LNCAP (cell line): ENCODE data around the gene CCDC181.

Experiments
- TF ChIP-seq, protein P1 (sequence below): fragments of 450-650 bp; IDR thresholded peaks from 2 replicates; pipeline ENCODE4 v1.5.1; 2017; ENCODE audit warnings: mild to moderate bottlenecking

CCDC181 gene

DNA sequence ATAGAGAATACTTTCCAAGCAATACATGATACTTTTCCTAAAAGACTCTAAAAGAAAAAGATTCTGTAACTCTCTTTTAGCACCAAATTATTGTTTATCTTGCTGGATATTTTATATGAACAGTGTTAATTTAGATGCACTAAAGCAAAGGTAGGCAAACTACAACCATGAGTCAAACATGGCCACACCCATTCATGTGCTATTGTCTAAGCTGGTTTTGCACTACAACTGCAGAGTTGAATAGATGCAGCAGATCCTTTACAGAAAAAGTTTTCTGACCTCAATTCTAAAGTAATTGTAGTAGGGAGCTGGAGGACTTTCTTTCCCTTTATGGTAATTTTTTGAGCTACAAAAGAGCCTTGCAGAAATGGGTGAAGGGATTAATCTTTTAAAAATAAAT is 39.9 kb downstream of the CCDC181 start:
- TF ChIP-seq, protein P1, sequence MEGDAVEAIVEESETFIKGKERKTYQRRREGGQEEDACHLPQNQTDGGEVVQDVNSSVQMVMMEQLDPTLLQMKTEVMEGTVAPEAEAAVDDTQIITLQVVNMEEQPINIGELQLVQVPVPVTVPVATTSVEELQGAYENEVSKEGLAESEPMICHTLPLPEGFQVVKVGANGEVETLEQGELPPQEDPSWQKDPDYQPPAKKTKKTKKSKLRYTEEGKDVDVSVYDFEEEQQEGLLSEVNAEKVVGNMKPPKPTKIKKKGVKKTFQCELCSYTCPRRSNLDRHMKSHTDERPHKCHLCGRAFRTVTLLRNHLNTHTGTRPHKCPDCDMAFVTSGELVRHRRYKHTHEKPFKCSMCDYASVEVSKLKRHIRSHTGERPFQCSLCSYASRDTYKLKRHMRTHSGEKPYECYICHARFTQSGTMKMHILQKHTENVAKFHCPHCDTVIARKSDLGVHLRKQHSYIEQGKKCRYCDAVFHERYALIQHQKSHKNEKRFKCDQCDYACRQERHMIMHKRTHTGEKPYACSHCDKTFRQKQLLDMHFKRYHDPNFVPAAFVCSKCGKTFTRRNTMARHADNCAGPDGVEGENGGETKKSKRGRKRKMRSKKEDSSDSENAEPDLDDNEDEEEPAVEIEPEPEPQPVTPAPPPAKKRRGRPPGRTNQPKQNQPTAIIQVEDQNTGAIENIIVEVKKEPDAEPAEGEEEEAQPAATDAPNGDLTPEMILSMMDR, result no peak

DNA sequence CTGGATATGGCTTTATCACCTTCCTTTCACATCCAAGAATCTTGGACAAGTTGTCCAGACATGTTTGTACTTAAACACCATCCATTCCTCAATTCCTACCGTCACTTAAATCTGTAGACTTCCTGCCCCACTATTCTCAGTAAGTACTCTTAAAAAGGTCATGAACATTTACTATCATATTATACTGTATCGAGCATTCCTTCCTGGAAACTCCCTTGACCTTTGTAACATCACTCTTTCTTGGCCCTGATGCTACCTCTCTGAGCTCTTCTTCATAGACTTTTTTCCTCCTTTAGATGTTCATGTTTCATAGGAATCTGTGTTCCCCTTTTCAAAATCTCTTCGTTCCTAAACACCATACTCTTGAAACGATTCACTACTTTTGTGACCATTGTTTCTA is 43.8 kb downstream of the CCDC181 start:
- TF ChIP-seq, protein P1, result no peak

DNA sequence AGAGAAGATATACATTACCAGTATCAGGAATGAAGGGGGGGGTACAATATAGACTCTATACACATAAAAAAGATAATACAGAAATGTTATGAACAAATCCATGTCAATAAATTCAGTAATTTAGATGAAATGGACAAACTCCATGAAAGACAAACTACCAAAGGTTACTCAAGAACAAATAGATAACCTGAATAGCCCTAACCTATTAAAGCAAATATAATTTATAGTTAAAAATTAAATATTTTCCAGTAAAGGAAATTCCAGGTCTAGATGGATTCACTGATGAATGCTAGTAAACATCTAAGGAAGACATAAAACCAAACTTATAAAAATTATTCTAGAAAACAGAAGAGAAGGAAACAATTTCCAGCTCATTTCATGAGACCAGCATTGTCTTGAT is 46.1 kb downstream of the CCDC181 start:
- TF ChIP-seq, protein P1, result no peak

DNA sequence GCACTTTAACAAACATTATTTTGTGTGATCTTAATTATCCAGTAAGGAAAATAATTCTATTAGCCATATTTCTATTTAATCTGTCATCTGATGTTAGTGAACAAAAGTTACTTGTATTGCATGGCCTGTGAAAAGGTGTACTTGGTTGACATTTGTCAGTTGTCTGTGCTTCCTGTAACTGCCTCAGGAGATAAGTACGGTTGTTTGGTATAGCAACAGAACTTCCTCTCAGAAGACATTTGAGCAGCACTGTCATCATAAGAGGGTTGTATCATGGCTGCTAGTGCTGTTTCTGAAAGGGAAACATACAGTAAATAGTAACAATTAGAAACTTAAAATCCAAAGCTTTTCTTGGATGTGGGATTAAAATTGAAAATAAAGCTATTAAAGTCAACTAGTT is 55.9 kb downstream of the CCDC181 start:
- TF ChIP-seq, protein P1, result no peak

DNA sequence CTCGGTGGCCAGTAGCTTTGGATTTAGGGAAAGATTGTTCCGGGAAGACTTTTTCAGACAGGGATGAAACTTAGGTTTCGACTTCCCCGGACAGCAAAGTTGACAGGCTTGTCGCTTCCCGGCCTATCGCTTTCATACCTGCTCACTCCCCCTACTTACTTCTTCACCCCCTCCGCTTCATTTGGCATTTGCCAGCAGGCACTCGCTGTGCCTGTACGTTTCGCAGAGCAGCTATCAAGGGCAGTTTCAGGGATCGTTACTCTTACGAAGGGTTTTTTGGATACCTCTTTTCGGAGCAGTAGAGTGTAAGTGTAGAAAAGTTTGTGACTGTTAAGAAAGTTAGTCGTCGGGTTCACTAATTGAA is 58.9 kb downstream of the CCDC181 start:
- TF ChIP-seq, protein P1, result no peak

DNA sequence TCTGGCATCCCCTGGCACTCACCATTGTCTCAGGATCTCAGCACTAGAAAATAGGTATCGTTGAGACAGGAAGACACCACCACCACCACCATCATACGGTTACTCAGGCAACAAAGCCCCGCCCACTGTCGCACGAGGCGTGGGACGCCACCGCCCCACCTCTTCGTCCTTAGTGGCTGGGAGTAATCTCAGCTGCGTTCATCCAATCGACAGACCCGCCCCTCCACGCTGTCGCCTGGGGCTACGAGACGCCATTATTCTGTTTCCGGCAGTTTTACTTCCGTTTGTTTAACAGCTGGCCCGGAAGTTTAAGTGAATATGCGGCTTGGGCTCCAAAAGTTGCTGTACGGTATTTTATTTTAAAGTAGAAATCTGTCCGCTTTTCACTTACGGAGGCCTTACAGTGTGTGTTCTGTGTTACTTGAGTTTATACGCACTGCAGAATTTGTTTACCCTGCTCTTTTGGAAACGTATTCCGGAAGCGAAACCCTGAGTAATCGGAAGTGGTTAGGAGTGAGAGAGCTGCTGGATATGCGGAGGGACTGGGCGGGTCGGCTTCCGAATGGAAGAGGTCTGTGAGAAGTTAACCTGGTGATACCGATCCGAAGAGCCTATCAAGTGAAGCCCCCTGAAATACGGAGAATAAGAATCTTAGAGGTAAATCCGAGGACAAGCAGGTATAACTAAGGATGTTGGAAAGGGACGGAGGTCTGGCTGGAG is 59.4 kb downstream of the CCDC181 start, which contains the start of the genes BLZF1 and NME7:
BLZF1 (plus strand) TSS at position 510 of the 720 bp plus-strand sequence. CDS start 1,328 bp downstream, outside the sequence.
NME7 (minus strand) TSS at position 112 of the 720 bp plus-strand sequence; CDS start at position 25, 87 bp downstream.
- TF ChIP-seq, protein P1, result no peak

DNA sequence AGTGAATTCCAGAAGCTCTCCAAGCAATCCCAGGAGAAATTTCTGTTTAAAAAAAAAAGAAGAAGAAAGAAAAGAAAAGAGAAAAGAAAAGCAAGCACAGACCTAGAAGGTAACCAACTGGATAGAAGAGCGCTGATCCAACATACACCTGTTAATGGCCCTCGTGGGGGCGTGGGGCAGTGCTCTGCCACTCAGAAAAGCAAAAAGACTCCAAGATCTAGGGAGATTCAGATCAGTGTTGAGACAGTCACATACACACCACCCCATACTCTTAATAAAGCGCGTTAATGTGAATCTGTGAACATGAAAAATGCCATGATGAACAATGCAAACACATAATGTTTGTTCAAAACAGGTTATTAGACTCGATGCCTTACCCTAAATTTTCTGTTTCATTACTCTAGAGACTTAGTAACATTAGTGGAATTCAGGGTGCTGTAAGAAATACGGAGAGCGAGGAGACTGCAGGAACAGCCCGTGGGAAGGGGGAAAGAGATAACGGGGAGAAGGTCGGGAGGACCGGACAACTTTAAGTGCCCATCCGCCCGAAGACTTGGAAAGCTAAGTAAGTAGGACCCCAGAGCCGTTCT is 60.1 kb downstream of the CCDC181 start:
- TF ChIP-seq, protein P1, result no peak
